Endodermal cell (in vitro differentiated cells): Measurements from ENCODE around the gene CDH19. TPM values are rescaled to one million over a fixed set of nuclear protein-coding genes. Genes with fewer than 3 reads are reported as not detected.

ENCODE experiments used
- DNase-seq: peaks from one replicate; pipeline ENCODE4 v3.0.0-alpha.2; 2017
- H3K27ac ChIP-seq: 2 replicates; pipeline ENCODE4 v1.5.1; 2013; ENCODE audit warnings: mild to moderate bottlenecking, low read depth, low read length, moderate library complexity
- H3K27me3 ChIP-seq: 2 replicates; pipeline ENCODE4 v1.6.1; 2013; ENCODE audit warnings: mild to moderate bottlenecking, low read length, moderate library complexity; ENCODE audit not compliant: insufficient read depth, control insufficient read depth, poor library complexity, severe bottlenecking
- H3K36me3 ChIP-seq: 2 replicates; pipeline ENCODE4 v1.7.0; 2013; ENCODE audit warnings: mild to moderate bottlenecking, low read length, moderate library complexity; ENCODE audit not compliant: control insufficient read depth, insufficient read depth
- H3K4me1 ChIP-seq: one replicate; pipeline ENCODE4 v1.7.0; 2013; ENCODE audit warnings: low read length; ENCODE audit not compliant: control insufficient read depth, insufficient read depth
- H3K4me3 ChIP-seq: 2 replicates; pipeline ENCODE4 v1.5.1; 2013; ENCODE audit warnings: mild to moderate bottlenecking, low read length, moderate library complexity
- H3K9ac ChIP-seq: 2 replicates; pipeline ENCODE4 v1.6.1; 2013; ENCODE audit warnings: mild to moderate bottlenecking, low read length, moderate library complexity; ENCODE audit not compliant: poor library complexity, severe bottlenecking; ENCODE audit errors: extremely low read depth
- H3K9me3 ChIP-seq: 2 replicates; pipeline ENCODE4 v1.6.1; 2013; ENCODE audit warnings: mild to moderate bottlenecking, low read length, moderate library complexity; ENCODE audit not compliant: control insufficient read depth
- H3K27ac Mint-ChIP-seq: 2 replicates; pipeline ENCODE4 v1.8.0; 2020; ENCODE audit warnings: mixed read lengths
- H3K27me3 Mint-ChIP-seq: 2 replicates; pipeline ENCODE4 v1.8.0; 2021; ENCODE audit warnings: mild to moderate bottlenecking, mixed read lengths; ENCODE audit not compliant: insufficient read depth
- H3K36me3 Mint-ChIP-seq: 2 replicates; pipeline ENCODE4 v1.8.0; 2020; ENCODE audit warnings: low read depth, mixed read lengths
- H3K4me1 Mint-ChIP-seq: 2 replicates; pipeline ENCODE4 v1.8.0; 2020; ENCODE audit warnings: mixed read lengths
- H3K4me3 Mint-ChIP-seq: 2 replicates; pipeline ENCODE4 v1.8.0; 2020; ENCODE audit warnings: mild to moderate bottlenecking, moderate library complexity, mixed read lengths
- H3K9me3 Mint-ChIP-seq: 2 replicates; pipeline ENCODE4 v1.8.0; 2020; ENCODE audit warnings: mild to moderate bottlenecking, mixed read lengths
- WGBS, 2 experiments: methylation state at CpG; one replicate each; pipeline versions ENCODE4 v1.1.5 to v1.1.7; 2013; ENCODE audit warnings: missing lambda C conversion rate in 2 of 2, mixed read lengths in 1 of 2; ENCODE audit not compliant: insufficient coverage in 1 of 2, insufficient read length in 1 of 2; 5-methylcytosine and 5-hydroxymethylcytosine counted together
- total RNA-seq, 2 donors: library from RNA; stranded (reverse); fragmentation: NEBNext Ultra II Directional in 1 of 2; extraction: Animal tissue kit (Norgen Biotek cat#: 25700) in 1 of 2; gene quantifications; 2 replicates in 1 of 2; 3 replicates in 1 of 2; pipeline ENCODE4 v1.2.1, GENCODE V29; 2021
- TF ChIP-seq, protein P1 (sequence below): fragments of 200-600 bp; sonication (generic); conservative IDR thresholded peaks from 2 replicates; pipeline ENCODE4 v1.5.0; 2021; ENCODE audit warnings: antibody characterized with exemption, mild to moderate bottlenecking

The CDH19 gene
- total RNA-seq, 2 donors from 2014 or later = not detected

DNA sequence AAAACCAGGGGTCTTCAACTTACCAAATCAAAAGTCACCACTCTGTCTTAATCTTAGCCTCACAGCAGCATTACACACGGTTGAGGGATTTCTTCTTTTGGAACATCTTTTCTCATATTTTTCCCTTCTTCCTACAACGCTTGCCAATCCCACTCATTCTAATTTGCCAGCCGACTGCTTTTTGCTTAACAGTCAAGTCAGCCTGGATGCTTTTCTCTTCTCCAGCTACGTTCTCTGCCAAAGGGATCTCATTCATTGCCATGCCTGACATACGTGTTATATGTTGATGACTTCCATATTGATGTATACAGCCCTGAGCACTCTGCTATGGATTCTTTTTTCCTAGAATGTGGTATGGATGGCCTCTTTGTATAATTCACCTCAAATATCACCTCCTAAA, 37.3 kb downstream of the CDH19 start:
- no peak overlapping the region for H3K9ac ChIP-seq
- H3K27me3 Mint-ChIP-seq = peaks cover 3% of the 10 kb centered on the region
- no peak overlapping the region for H3K27ac Mint-ChIP-seq
- no peak overlapping the region for H3K27ac ChIP-seq
- DNase-seq = no peak
- H3K36me3 Mint-ChIP-seq = no peaks in the 10 kb centered on the region
- H3K4me3 ChIP-seq = no peak overlapping the region
- 86 to 87% methylated on average over 3 to 5 of the region's 5 CpGs for WGBS, 2 experiments
- peaks cover 7% of the 10 kb centered on the region for H3K4me1 Mint-ChIP-seq
- TF ChIP-seq, protein P1, sequence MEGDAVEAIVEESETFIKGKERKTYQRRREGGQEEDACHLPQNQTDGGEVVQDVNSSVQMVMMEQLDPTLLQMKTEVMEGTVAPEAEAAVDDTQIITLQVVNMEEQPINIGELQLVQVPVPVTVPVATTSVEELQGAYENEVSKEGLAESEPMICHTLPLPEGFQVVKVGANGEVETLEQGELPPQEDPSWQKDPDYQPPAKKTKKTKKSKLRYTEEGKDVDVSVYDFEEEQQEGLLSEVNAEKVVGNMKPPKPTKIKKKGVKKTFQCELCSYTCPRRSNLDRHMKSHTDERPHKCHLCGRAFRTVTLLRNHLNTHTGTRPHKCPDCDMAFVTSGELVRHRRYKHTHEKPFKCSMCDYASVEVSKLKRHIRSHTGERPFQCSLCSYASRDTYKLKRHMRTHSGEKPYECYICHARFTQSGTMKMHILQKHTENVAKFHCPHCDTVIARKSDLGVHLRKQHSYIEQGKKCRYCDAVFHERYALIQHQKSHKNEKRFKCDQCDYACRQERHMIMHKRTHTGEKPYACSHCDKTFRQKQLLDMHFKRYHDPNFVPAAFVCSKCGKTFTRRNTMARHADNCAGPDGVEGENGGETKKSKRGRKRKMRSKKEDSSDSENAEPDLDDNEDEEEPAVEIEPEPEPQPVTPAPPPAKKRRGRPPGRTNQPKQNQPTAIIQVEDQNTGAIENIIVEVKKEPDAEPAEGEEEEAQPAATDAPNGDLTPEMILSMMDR = no peak
- no peaks in the 10 kb centered on the region for H3K36me3 ChIP-seq
- no peaks in the 10 kb centered on the region for H3K4me1 ChIP-seq
- peaks cover 6% of the 10 kb centered on the region for H3K9me3 Mint-ChIP-seq
- no peaks in the 10 kb centered on the region for H3K27me3 ChIP-seq
- no peak overlapping the region for H3K4me3 Mint-ChIP-seq
- no peaks in the 10 kb centered on the region for H3K9me3 ChIP-seq

DNA sequence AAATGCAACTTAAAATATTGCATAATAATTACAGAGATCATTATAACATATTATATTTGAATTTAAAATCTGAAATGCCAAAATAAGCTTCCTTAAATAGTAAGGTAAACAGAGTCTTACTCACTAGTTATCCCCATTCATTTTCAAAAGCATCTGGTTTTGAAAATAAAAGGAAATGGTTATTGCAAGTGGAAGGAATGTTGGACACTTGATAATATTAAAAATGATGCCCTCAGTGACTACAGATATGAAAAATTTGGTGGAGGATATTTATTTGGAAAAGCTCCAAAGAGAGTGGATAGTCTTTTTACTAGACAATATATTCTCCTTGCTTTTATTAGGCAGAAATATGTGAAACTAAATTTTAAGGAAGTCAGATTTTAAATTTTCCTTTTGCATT, 39.7 kb downstream of the CDH19 start:
- no peak overlapping the region for H3K4me3 Mint-ChIP-seq
- H3K27me3 ChIP-seq = no peaks in the 10 kb centered on the region
- H3K27ac Mint-ChIP-seq = no peak overlapping the region
- no peaks in the 10 kb centered on the region for H3K4me1 ChIP-seq
- H3K36me3 Mint-ChIP-seq = no peaks in the 10 kb centered on the region
- TF ChIP-seq, protein P1 = no peak
- no peak overlapping the region for H3K9ac ChIP-seq
- peaks cover 3% of the 10 kb centered on the region for H3K27me3 Mint-ChIP-seq
- H3K27ac ChIP-seq = no peak overlapping the region
- no peaks in the 10 kb centered on the region for H3K36me3 ChIP-seq
- H3K9me3 Mint-ChIP-seq = peaks cover 6% of the 10 kb centered on the region
- H3K9me3 ChIP-seq = no peaks in the 10 kb centered on the region
- DNase-seq = no peak
- H3K4me3 ChIP-seq = no peak overlapping the region
- peaks cover 2% of the 10 kb centered on the region for H3K4me1 Mint-ChIP-seq

DNA sequence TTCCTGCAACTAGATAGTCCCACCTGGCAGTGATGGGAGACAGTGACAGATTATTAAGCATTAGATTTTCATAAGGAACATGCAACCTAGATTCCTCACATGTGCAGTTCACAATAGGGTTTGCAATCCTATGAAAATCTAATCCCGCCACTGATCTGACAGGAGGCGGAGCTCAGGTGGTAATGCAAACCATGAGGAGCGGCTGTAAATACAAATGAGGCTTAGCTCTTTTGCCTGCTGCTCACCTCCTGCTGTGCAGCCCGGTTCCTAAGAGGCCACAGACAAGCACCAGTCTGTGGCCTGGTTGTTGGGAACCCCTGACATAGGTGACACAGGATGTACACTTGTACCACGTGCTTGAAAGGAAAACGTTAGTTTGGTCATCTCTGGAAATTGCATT, 41.6 kb downstream of the CDH19 start:
- no peaks in the 10 kb centered on the region for H3K36me3 Mint-ChIP-seq

More for the DNA sequence above, 41.6 kb downstream of the CDH19 start:
- peaks cover 2% of the 10 kb centered on the region for H3K4me1 Mint-ChIP-seq
- Histone ChIP-seq H3K9me3 (no peaks in the 10 kb centered on the region), H3K9ac (no peak overlapping the region), H3K27ac (no peak overlapping the region), H3K4me3 (no peak overlapping the region), H3K36me3 (no peaks in the 10 kb centered on the region), H3K27me3 (no peaks in the 10 kb centered on the region), H3K4me1 (no peaks in the 10 kb centered on the region)
- TF ChIP-seq, protein P1 = no peak
- no peak overlapping the region for H3K4me3 Mint-ChIP-seq
- peaks cover 6% of the 10 kb centered on the region for H3K9me3 Mint-ChIP-seq
- no peak for DNase-seq
- peaks cover 3% of the 10 kb centered on the region for H3K27me3 Mint-ChIP-seq
- WGBS, 2 experiments = 78 to 80% methylated on average over 4 to 6 of the region's 6 CpGs
- H3K27ac Mint-ChIP-seq = no peak overlapping the region
